GM12891 (cell line): ENCODE data around the gene RALGPS1.

ENCODE experiments used
- POLR2A ChIP-seq: IDR thresholded peaks from 2 replicates; pipeline ENCODE4 v1.6.1; 2011; ENCODE audit warnings: low read depth, low read length, control low read depth
- POLR2AphosphoS5 ChIP-seq: IDR thresholded peaks from 2 replicates; pipeline ENCODE4 v1.6.1; 2011; ENCODE audit warnings: low read depth, low read length, control low read depth
- SPI1 ChIP-seq: IDR thresholded peaks from 2 replicates; pipeline ENCODE4 v1.6.1; 2011; ENCODE audit warnings: low read depth, low read length, control low read depth
- TAF1 ChIP-seq: IDR thresholded peaks from 2 replicates; pipeline ENCODE4 v1.6.1; 2011; ENCODE audit warnings: low read depth, low read length, control low read depth

DNA sequence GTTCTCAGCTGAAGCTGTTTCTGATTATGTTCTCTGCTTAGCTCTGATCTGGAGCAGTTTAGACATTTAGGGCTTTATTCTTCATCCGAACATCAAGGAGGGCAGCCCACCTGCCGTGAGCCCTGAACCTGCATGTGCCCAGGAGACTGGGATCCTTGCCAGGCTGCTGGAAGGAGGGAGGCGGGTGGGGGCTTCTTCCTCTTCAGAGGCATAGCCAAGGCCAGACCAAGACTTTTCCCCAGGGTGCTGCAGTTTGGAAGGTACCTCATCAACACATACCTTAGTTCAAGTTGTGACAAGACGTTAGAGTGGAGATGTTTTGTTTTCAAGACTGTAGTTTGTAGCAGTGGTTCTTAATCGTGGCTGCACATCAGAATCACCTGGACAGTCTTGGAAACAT, 64.9 kb downstream of the RALGPS1 start:
- no peak for TF ChIP-seq POLR2A
- TF ChIP-seq SPI1, result no peak
- TF ChIP-seq TAF1, result no peak
- no peak for TF ChIP-seq POLR2AphosphoS5
